Activated naive CD8-positive, alpha-beta T cell treated with anti-CD3 and anti-CD28 coated beads, Interleukin-2, amount 10 ng/mL, durations not matched to agents 7 days and 5 days (primary cell): ENCODE measurements around the gene PNCK. TPM values are rescaled to one million over a fixed set of nuclear protein-coding genes. Genes with fewer than 3 reads are reported as not detected.
"Not testable (repeated sequence)": the region's sequence is repeated elsewhere in the genome, so short reads cannot be mapped to it uniquely, and the experiment has no call there.

ENCODE experiments used
- ATAC-seq: fragments of 150-1000 bp; cut with Tn5 transposase; one replicate; pipeline ENCODE4 v1.10.0; 2021; ENCODE audit warnings: low read depth, moderate library complexity
- POLR2A ChIA-PET: fragments of 350-600 bp; sonication (Branson Sonifier 250); formaldehyde crosslinking; loops from one replicate; lab custom pipeline; 2021; ENCODE audit warnings: antibody characterized with exemption; lab: Charles Lee
- DNase-seq: peaks from one replicate; pipeline ENCODE4 v3.0.0; 2021
- H3K27ac Mint-ChIP-seq: one replicate; pipeline ENCODE4 v1.8.0; 2022; ENCODE audit warnings: mild to moderate bottlenecking, mixed read lengths
- H3K27me3 Mint-ChIP-seq: one replicate; pipeline ENCODE4 v1.8.0; 2022; ENCODE audit warnings: mild to moderate bottlenecking, moderate library complexity, mixed read lengths
- H3K36me3 Mint-ChIP-seq: one replicate; pipeline ENCODE4 v1.8.0; 2021; ENCODE audit warnings: mild to moderate bottlenecking, mixed read lengths
- H3K4me1 Mint-ChIP-seq: one replicate; pipeline ENCODE4 v1.8.0; 2021; ENCODE audit warnings: mixed read lengths
- H3K4me3 Mint-ChIP-seq: one replicate; pipeline ENCODE4 v1.8.0; 2022; ENCODE audit warnings: mild to moderate bottlenecking, moderate library complexity, mixed read lengths
- H3K9me3 Mint-ChIP-seq: one replicate; pipeline ENCODE4 v1.8.0; 2021; ENCODE audit warnings: mixed read lengths
- total RNA-seq, 2 experiments: library from RNA; stranded (reverse); gene quantifications; one replicate each; pipeline ENCODE4 v1.2.3, GENCODE V29; 2021

PNCK gene
- 1 to 10 TPM in 1 of 2 experiments, under 1 TPM in 1; 0.79 to 1.1 TPM for total RNA-seq

DNA sequence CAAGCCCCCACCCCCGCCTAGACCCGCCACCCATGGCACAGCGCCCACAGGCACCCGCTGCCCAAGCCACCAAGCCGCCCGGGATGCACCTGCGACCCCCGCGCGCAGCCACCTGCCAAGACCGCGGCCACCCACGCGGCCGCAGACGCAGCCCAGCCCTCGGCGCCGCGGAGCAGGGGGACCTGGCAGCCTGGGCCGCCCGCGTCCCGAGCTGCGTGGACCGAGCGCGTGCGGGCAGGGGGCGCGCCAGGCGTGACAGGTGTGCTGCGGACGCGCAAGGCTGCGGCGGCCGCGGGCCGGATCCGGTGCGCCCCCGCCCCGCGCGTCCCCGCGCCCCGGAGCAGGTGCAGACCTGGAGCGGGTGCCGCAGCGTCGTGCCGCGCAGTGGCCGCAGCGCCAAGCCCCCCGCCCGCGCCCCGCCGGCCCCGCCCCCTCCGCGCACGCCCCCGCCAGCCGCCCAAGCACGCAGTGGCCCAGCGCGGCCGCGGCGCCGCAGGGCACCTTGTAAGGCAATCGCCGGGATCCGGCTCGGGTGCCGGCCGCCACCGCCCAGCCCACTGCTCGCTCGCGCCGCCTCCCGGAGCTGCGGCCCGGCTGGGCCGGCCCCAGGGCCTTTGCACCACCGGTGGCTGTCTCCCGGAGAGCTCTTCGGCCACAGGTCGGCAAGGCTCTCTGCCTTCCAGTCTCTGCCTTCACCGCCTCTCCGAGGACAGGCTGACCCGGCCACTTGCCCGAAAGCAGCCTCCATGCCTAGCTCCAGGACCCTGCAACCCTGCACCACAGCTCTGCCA lies at the start of gene PNCK:
TSS of gene PNCK (minus strand) at position 386 of the 791 bp plus-strand sequence. CDS start 737 bp downstream, outside the sequence.
- Mint-ChIP-seq H3K27ac (no peak within 1 kb of the TSS), H3K4me1 (peaks cover 1% of the 10 kb centered on the region), H3K9me3 (no peaks in the 10 kb centered on the region), H3K4me3 (peak within 1 kb of the TSS; percentile 52), H3K36me3 (no peaks in the 10 kb centered on the region), H3K27me3 (peaks cover 29% of the 10 kb centered on the region)
- no peak for ATAC-seq
- POLR2A ChIA-PET = no interaction called here
- no peak for DNase-seq

DNA sequence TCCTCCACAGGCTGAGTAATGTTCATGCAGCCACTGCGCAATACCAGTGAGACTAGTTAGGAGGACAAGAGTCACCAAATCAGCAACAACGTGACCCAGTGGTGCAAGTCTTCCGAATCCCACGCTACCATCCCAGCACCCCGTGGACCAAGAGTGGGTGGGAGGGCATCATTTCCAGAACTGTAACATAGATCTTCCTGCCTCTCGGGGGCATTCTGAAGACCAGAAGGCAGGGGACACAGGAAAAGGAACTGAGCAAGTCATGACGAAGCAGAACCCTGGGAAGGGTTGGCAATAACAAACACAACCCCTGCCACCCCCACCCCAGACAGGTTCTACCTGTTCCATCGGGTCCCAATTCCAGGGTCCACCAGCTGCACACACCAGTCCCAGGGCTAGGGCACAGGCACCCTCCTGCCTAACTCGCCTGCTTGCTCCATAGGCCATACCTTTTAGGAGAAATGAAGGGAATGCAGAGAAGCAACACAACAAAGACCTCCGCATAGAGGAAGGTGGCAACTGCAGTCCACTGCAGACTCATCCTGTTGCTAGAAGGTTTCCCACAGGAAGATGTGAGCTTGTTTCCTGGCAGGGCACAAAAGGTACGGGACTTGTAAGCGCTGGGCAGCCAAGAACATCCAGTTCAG lies 49.2 kb upstream of the PNCK start:
- Mint-ChIP-seq H3K4me1 (peaks cover 15% of the 10 kb centered on the region), H3K27ac (peak overlapping the region; percentile 85), H3K27me3 (no peaks in the 10 kb centered on the region), H3K36me3 (peaks cover 12% of the 10 kb centered on the region), H3K4me3 (peak overlapping the region; percentile 88), H3K9me3 (no peaks in the 10 kb centered on the region)
- DNase-seq (no peak), ATAC-seq (no peak)
- POLR2A ChIA-PET = no interaction called here

DNA sequence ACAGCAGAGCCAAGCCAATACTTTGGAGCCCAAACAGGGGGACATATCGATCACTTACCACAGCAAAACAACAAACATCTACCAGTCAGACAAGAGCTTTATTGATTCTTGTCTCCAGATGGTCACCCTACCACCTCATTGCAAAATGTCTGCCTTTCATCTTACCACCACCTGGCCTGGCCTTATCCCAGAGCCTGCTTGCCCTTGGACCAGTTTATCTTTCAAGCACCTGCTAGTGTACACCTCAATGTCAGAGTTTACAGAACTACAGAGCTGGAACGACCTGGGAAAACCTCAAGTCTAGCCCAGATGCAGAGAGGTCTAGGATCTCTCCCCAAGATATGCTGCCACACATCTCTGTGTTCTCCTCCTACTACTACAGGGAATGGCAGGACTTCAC lies 46.1 kb upstream of the PNCK start:
- POLR2A ChIA-PET = no interaction called here

DNA sequence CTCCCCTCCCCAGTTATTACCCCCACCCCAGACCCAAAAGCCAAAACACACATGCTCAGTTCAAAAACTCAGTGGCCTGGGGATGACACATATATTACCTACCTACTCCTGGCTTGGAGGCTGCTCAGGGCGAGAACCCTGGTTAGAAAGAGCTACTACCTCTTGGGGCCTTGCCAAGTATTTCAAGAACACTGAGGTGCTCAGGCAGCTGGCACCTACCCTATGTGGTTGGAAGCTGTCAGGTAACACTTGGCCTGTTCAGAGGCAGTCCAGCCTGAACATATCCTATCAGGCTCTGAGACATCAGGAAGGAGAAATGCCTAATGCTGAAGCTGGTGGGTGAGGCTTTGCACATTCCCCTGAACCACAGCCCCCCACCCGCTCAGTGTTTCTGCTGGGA lies 45.6 kb upstream of the PNCK start:
- H3K4me1 Mint-ChIP-seq = peaks cover 10% of the 10 kb centered on the region
- no peak for ATAC-seq
- H3K9me3 Mint-ChIP-seq = no peaks in the 10 kb centered on the region
- POLR2A ChIA-PET = no interaction called here
- H3K36me3 Mint-ChIP-seq = peaks cover 10% of the 10 kb centered on the region
- H3K4me3 Mint-ChIP-seq = no peak overlapping the region
- H3K27ac Mint-ChIP-seq = no peak overlapping the region
- DNase-seq = no peak
- H3K27me3 Mint-ChIP-seq = no peaks in the 10 kb centered on the region

More for the DNA sequence above, 46.1 kb upstream of the PNCK start:
- no peak for ATAC-seq
- peaks cover 10% of the 10 kb centered on the region for H3K4me1 Mint-ChIP-seq
- H3K9me3 Mint-ChIP-seq = no peaks in the 10 kb centered on the region
- H3K36me3 Mint-ChIP-seq = peaks cover 10% of the 10 kb centered on the region
- H3K27ac Mint-ChIP-seq = no peak overlapping the region
- H3K4me3 Mint-ChIP-seq = no peak overlapping the region
- no peaks in the 10 kb centered on the region for H3K27me3 Mint-ChIP-seq
- no peak for DNase-seq

DNA sequence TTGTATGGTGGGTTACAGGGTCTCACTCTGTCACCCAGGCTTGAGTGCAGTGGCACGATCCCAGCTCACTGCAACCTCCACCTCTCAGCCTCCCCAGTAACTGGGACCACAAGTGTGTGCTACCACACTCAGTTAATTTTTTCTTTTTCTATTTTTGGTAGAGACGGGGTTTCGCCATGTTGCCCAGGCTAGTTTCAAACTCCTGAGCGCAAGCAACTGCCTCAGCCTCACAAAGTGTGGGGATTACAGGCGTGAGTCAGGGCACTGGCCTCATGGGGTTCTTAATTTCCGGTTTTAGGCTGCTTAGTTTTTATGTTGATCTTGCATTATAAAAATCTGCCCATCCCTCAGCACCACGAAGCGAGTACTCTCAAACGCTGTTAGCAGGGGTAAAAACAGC lies 43.8 kb upstream of the PNCK start:
- DNase-seq = no peak
- peaks cover 13% of the 10 kb centered on the region for H3K36me3 Mint-ChIP-seq
- POLR2A ChIA-PET = no interaction called here
- H3K9me3 Mint-ChIP-seq = no peaks in the 10 kb centered on the region
- H3K27me3 Mint-ChIP-seq = no peaks in the 10 kb centered on the region
- no peak overlapping the region for H3K27ac Mint-ChIP-seq
- peaks cover 8% of the 10 kb centered on the region for H3K4me1 Mint-ChIP-seq
- H3K4me3 Mint-ChIP-seq = no peak overlapping the region
- no peak for ATAC-seq

DNA sequence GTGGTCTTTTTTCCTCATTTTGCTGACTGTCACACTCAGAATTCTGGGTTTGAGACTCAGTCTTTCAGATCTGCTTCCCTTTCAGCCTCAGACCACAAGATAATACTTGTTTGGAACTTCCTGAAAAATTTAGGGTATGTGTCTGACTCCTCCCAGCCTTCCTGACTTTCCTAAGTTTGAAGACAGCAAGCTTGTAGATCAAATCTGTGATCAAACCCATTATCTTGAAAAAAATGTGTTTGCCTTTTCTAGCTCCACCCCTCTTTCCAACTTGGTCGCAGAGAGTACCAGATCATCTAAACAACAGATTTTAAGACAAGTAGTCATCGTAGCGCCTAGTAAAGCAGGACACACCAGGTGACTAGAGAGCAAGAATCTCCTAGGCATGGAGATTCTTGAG lies 40.6 kb upstream of the PNCK start:
- Mint-ChIP-seq H3K9me3 (no peaks in the 10 kb centered on the region), H3K4me3 (no peak overlapping the region), H3K27me3 (no peaks in the 10 kb centered on the region), H3K27ac (no peak overlapping the region), H3K4me1 (peaks cover 6% of the 10 kb centered on the region), H3K36me3 (peaks cover 11% of the 10 kb centered on the region)
- POLR2A ChIA-PET = interaction anchor here (0.7 kb wide), 1 partner anchor 10 kb away, joined by 3 read pairs; the partner anchor contains the start of gene BCAP31
- DNase-seq = no peak
- no peak for ATAC-seq

DNA sequence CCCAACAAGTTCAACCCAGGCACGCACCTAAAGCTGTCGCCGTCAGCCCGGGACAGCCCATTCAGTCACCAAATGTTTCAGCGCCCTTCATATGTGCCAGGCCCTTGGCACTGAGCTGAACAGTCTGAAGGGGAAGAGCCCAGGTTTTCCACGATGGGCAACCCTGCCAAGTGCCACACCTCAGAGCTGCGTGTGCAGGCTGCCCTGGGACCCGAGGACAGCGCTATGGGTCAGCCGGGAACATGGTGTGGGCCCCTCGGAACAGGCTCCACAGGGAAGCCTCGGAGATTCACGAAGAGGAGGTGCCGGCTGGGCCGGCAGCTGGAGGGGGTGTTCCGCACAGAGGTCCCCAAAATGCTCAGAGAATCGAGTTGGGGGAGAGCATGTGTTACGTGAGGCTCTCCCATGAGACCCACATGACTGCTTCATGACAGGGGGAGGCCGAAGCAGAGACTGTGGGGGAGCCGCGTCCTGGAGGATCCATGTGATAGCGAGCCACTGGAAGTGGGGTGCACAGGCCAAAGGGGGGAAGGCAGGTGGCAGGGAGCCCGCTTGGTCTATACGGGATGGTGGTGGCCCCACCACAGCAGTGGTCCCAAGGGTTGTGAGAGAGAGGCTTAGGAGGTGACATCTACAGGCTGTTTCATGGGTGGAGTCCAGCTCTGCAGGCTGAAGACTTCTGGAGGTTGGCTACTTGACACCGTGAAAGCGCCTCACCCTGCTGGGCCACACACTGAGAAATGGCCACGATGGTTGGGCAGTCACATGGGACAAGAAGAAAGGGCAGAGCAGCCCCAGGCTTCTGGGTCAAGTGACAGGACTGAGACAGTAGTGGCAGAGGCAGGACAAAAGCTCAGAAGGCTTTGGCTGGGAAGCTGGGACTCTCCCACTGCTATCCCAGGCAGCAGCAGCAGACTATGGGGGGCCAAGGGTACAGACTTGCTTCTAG lies 36.4 kb upstream of the PNCK start:
- H3K4me1 Mint-ChIP-seq = peaks cover 3% of the 10 kb centered on the region
- no peaks in the 10 kb centered on the region for H3K27me3 Mint-ChIP-seq
- peaks cover 7% of the 10 kb centered on the region for H3K36me3 Mint-ChIP-seq
- H3K4me3 Mint-ChIP-seq = no peak overlapping the region
- H3K27ac Mint-ChIP-seq = no peak overlapping the region
- ATAC-seq = no peak
- DNase-seq = no peak
- POLR2A ChIA-PET = no interaction called here
- H3K9me3 Mint-ChIP-seq = no peaks in the 10 kb centered on the region

DNA sequence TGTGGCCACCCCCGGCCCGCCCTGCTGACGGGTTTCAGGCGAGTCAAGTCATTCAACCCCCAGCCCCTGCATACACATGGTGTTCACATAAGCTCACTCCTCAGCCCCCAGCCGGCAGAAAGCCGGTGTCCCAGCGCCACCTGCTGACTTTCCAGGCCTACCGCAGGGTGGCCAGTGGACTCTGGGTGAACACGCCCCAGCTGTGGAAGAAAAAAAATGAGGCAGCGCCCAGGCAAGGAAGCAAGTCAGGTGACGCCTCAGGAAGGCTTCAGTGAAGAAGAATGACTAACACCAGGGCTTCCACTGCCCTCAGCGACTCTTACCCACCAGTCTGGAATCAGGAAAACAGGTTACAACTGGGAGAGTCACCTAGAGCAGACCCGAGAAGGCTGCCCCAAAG lies 34.8 kb upstream of the PNCK start:
- Mint-ChIP-seq H3K27ac (peak overlapping the region; percentile 58), H3K4me1 (peaks cover 3% of the 10 kb centered on the region)
- POLR2A ChIA-PET = no interaction called here

DNA sequence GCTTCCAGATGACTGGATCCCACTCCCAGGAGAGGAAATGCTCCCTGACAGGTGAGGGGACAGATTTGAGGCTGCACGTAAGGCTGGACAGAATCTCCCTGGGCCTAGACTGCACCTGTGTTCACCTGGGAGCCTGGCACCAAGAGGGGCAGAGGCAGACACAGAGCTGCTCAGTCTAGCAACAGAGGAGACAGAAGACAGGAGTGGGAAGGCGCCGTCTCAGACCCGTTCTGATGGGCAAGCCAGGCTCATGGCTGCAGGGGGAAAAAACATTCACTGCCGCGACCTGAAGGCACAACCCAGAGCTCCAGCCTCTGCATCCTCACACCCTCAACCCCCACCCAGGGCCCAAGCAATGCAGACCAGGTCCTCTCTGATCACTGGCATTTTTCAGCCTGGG lies 33.8 kb upstream of the PNCK start:
- no peak overlapping the region for H3K4me3 Mint-ChIP-seq
- no peaks in the 10 kb centered on the region for H3K27me3 Mint-ChIP-seq
- no peaks in the 10 kb centered on the region for H3K9me3 Mint-ChIP-seq
- ATAC-seq = no peak
- H3K4me1 Mint-ChIP-seq = peaks cover 3% of the 10 kb centered on the region
- no peak for DNase-seq
- H3K36me3 Mint-ChIP-seq = peaks cover 3% of the 10 kb centered on the region
- POLR2A ChIA-PET = no interaction called here
- no peak overlapping the region for H3K27ac Mint-ChIP-seq

More for the DNA sequence above, 34.8 kb upstream of the PNCK start:
- peaks cover 5% of the 10 kb centered on the region for H3K36me3 Mint-ChIP-seq
- H3K4me3 Mint-ChIP-seq = no peak overlapping the region
- no peaks in the 10 kb centered on the region for H3K9me3 Mint-ChIP-seq
- no peaks in the 10 kb centered on the region for H3K27me3 Mint-ChIP-seq
- DNase-seq (no peak), ATAC-seq (peak; percentile 65)

DNA sequence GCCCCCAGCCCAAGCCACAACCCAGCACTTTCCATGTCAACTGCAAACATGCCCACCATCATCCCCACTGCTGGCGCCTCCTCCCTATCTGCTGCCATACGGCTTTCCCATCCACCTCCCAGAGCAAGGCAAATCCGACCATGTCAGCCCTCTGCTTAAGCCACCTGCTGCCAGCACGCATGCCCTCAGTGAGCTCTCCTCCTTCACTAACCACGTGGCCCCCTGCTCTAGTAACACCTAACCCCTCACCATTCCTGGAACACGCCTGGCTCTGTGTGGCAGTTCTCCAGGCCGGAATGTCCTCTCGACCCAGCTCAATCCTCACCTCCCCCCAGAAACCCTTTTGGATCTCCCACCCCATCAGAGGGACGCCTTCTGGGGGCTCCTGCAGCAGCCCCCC lies 33.2 kb upstream of the PNCK start:
- H3K36me3 Mint-ChIP-seq = peaks cover 3% of the 10 kb centered on the region
- DNase-seq (no peak), ATAC-seq (no peak)
- H3K4me3 Mint-ChIP-seq = no peak overlapping the region
- H3K27ac Mint-ChIP-seq = no peak overlapping the region
- H3K27me3 Mint-ChIP-seq = no peaks in the 10 kb centered on the region
- H3K9me3 Mint-ChIP-seq = no peaks in the 10 kb centered on the region
- peaks cover 3% of the 10 kb centered on the region for H3K4me1 Mint-ChIP-seq
- POLR2A ChIA-PET = no interaction called here

DNA sequence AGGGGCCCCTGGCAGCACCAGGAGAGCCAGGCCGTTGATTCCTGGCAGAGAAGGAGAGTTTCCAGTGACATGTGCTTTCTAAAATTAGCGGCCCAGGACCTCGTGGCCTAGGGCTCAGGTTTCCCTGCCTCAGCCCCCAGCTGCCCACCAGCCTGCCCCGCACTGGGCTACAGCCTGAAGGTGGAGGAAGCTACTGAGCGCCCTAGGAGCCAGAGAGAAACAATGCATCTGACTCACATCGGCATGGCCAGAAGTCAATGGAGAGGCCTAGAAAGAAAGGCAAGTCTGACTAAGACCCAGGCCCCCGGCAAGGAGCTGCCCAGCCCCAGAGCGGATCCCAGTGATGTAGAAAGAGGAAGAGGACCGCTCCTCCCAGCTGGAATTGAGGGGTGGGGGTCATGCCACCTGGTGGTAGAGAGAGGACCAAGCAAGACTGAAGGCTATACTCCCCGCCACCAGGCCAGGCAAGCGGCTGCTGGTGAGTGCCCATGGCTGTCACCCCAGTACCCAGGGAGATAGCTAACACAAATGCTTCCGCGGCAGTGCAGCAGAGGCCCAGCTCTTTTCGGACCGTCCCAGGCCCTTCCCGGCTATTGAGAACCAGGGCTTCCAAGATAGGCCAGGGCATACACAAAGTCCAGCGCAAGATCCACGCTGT lies 31.9 kb upstream of the PNCK start:
- ATAC-seq, DNase-seq, H3K4me3 Mint-ChIP-seq, H3K9me3 Mint-ChIP-seq, H3K4me1 Mint-ChIP-seq, H3K27me3 Mint-ChIP-seq, POLR2A ChIA-PET, H3K36me3 Mint-ChIP-seq, H3K27ac Mint-ChIP-seq: not testable (repeated sequence)

DNA sequence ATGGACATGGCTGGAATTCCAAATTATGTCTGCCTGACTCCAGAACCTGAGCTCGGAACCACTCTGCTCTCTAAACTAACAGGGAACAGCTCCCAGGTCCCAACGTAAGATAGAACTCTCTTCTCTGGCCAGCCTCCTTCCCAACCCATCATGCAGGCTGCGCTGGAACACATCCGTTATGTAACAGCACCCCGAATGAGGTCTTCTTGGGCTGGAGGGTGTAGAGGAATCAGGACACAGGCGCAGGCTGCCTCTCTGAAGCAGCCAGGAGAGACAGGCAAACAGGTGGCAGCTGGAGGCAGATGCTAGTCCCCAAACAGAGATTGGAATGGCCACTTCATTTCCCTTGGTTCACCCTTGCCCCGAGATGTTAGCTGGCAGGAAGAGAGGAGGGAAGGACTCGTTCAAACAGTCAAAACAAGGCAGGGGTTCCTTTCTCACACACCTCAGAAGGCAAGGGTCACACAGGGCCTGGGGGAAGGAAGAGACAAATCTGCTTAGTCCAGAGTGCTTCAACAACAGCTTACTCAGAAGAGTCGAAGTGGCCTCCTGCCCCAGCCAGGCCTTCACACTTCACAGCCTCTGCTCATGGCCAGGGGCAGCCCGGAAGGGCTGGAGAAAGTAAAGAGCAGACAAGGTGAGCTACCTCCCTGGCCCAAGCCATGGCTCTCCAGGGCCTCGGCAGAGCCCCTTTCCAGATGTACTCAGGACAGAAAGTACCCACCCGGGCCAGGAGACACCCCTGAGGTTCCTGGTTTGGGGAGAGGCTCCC lies 31.2 kb upstream of the PNCK start:
- H3K27me3 Mint-ChIP-seq, H3K36me3 Mint-ChIP-seq, ATAC-seq, H3K27ac Mint-ChIP-seq, H3K9me3 Mint-ChIP-seq, H3K4me3 Mint-ChIP-seq, POLR2A ChIA-PET, H3K4me1 Mint-ChIP-seq, DNase-seq: not testable (repeated sequence)
